Activated CD8-positive, alpha-beta memory T cell treated with anti-CD3 and anti-CD28 coated beads for 24 hours (primary cell): ENCODE data around the gene MICU1.
"Not testable (repeated sequence)": the region's sequence is repeated elsewhere in the genome, so short reads cannot be mapped to it uniquely, and the experiment has no call there.

Experiments used
- DNase-seq: peaks from one replicate; pipeline ENCODE4 v3.0.0-alpha.2; 2020

The MICU1 gene

GRCh38 chr10:72550239-72550638, 75.6 kb downstream of the MICU1 start:
- no peak for DNase-seq

GRCh38 chr10:72545546-72545945, 80.3 kb downstream of the MICU1 start:
- no peak for DNase-seq

GRCh38 chr10:72543855-72544254, 82.0 kb downstream of the MICU1 start:
- not testable (repeated sequence) for DNase-seq

GRCh38 chr10:72542396-72542815, 83.5 kb downstream of the MICU1 start:
- DNase-seq, result no peak

GRCh38 chr10:72541337-72541736, 84.5 kb downstream of the MICU1 start:
- DNase-seq, result no peak

GRCh38 chr10:72540193-72540807, 85.6 kb downstream of the MICU1 start:
- DNase-seq, result no peak

- no peak for DNase-seq
Measured at GRCh38 chr10:72539137-72539536, 86.7 kb downstream of the MICU1 start.

- DNase-seq, result no peak
Measured at GRCh38 chr10:72525689-72526088, 100.2 kb downstream of the MICU1 start.

- DNase-seq, result no peak
Measured at GRCh38 chr10:72525277-72525676, 100.6 kb downstream of the MICU1 start.

- no peak for DNase-seq
Measured at GRCh38 chr10:72524489-72524888, 101.4 kb downstream of the MICU1 start.

GRCh38 chr10:72523932-72524396, 101.9 kb downstream of the MICU1 start:
- no peak for DNase-seq

- DNase-seq, result no peak
Measured at GRCh38 chr10:72523062-72523461, 102.8 kb downstream of the MICU1 start.

GRCh38 chr10:72517244-72517643, 108.6 kb downstream of the MICU1 start:
- no peak for DNase-seq

GRCh38 chr10:72515455-72515854, 110.4 kb downstream of the MICU1 start:
- DNase-seq, result no peak

GRCh38 chr10:72513910-72514309, 112.0 kb downstream of the MICU1 start:
- no peak for DNase-seq

GRCh38 chr10:72511459-72511858, 114.4 kb downstream of the MICU1 start:
- DNase-seq, result no peak

- no peak for DNase-seq
Measured at GRCh38 chr10:72509941-72510340, 115.9 kb downstream of the MICU1 start.

GRCh38 chr10:72509206-72509799, 116.6 kb downstream of the MICU1 start:
- no peak for DNase-seq

- DNase-seq, result no peak
Measured at GRCh38 chr10:72508033-72508432, 117.8 kb downstream of the MICU1 start.

GRCh38 chr10:72506474-72506873, 119.4 kb downstream of the MICU1 start:
- DNase-seq, result no peak

- no peak for DNase-seq
Measured at GRCh38 chr10:72505435-72505834, 120.4 kb downstream of the MICU1 start.

GRCh38 chr10:72503694-72504438, 122.0 kb downstream of the MICU1 start:
- DNase-seq, result no peak

GRCh38 chr10:72503241-72503640, 122.6 kb downstream of the MICU1 start:
- no peak for DNase-seq

- DNase-seq, result no peak
Measured at GRCh38 chr10:72502581-72502980, 123.3 kb downstream of the MICU1 start.
